Thyroid gland (tissue), 4 donors: Measurements from ENCODE around the gene HACL1. TPM values are rescaled to one million over a fixed set of nuclear protein-coding genes. Genes with fewer than 3 reads are reported as not detected.

ENCODE experiments used
- DNase-seq, 2 donors: peaks; one replicate each; pipeline ENCODE4 v3.0.0-alpha.2; 2019
- H3K27ac ChIP-seq, 3 donors: fragments of 200-600 bp; sonication (generic); 1 replicate in 2 of 3; 2 replicates in 1 of 3; pipeline ENCODE4 v1.5.1; 2016 to 2019; ENCODE audit warnings: mild to moderate bottlenecking in 1 of 3, moderate library complexity in 1 of 3
- H3K27me3 ChIP-seq: fragments of 200-600 bp; sonication (generic); one replicate; pipeline ENCODE4 v1.5.1; 2019
- H3K36me3 ChIP-seq, 2 donors: fragments of 200-600 bp; sonication (generic); one replicate each; pipeline ENCODE4 v1.5.1; 2016 to 2019
- H3K4me1 ChIP-seq, 2 donors: fragments of 200-600 bp; sonication (generic); one replicate each; pipeline ENCODE4 v1.5.1; 2017 to 2019
- H3K4me3 ChIP-seq, 3 donors: fragments of 200-600 bp; sonication (generic); replicated peaks in 1 of 3; 1 replicate in 2 of 3; 2 replicates in 1 of 3; pipeline ENCODE4 v1.5.1; 2016; ENCODE audit warnings: mild to moderate bottlenecking in 1 of 3
- H3K9me3 ChIP-seq: fragments of 200-600 bp; sonication (generic); one replicate; pipeline ENCODE4 v1.5.1; 2017
- POLR2A ChIP-seq, 2 donors: fragments of 450-650 bp; IDR thresholded peaks; one replicate each; pipeline ENCODE4 v1.6.1; 2017; ENCODE audit warnings: antibody characterized with exemption in 2 of 2, mild to moderate bottlenecking in 2 of 2, moderate library complexity in 1 of 2
- WGBS, 2 donors: methylation state at CpG; one replicate each; pipeline ENCODE4 v1.1.5; 2017; 5-methylcytosine and 5-hydroxymethylcytosine counted together
- intact Hi-C: fragments of 100-400 bp; cut with DNase I; formaldehyde crosslinking; loops from one replicate; pipeline ENCODE4 v1.15.1; 2023
- total RNA-seq, 4 donors: library from RNA; depleted of rRNA; stranded (reverse); fragments of >200 nt; gene quantifications; one replicate each; pipeline ENCODE4 v1.2.3, GENCODE V29; 2016
- TF ChIP-seq, protein P1 (sequence below), 6 experiments: fragments of 200-600 bp in 3 of 6; fragments of 450-650 bp in 3 of 6; sonication (generic) in 3 of 6; IDR thresholded peaks; one replicate each; pipeline ENCODE4 v1.5.1; 2016 to 2019; ENCODE audit warnings: antibody characterized with exemption in 6 of 6, mild to moderate bottlenecking in 2 of 6, inconsistent platforms in 1 of 6, moderate library complexity in 1 of 6

Gene HACL1
- total RNA-seq, 4 donors from 2014 or later: 24.2 to 45.0 (median 37.7) TPM

DNA sequence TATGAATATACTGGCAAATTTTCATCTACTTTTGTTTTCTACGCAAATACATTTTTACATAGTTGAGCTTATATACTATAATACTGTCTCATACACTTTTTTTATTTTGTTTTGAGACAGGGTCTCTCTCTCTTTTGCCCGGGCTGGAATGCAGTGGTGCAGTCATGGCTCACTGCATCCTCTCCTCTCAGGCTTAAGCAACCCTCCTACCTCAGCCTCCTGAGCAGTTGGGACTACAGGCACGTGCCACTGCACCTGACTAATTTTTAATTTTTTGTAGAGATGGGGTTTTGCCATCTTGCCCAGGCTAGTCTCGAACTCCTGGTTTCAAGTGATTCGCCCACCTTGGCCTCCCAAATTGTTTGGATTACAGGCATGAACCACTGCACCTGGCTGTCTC lies 25.9 kb downstream of the HACL1 start:
- no peaks in the 10 kb centered on the region for H3K27me3 ChIP-seq
- H3K4me3 ChIP-seq: no peak overlapping the region
- H3K27ac ChIP-seq: peak overlapping the region in 1 of 3 donors; percentile 25
- WGBS, 2 donors: 56 to 65% methylated on average over 5 of the region's 5 CpGs
- peaks cover 6 to 17% of the 10 kb centered on the region in 2 donors for H3K4me1 ChIP-seq
- TF ChIP-seq POLR2A (IDR thresholded peaks at IDR 0.05): no peak
- TF ChIP-seq, protein P1, sequence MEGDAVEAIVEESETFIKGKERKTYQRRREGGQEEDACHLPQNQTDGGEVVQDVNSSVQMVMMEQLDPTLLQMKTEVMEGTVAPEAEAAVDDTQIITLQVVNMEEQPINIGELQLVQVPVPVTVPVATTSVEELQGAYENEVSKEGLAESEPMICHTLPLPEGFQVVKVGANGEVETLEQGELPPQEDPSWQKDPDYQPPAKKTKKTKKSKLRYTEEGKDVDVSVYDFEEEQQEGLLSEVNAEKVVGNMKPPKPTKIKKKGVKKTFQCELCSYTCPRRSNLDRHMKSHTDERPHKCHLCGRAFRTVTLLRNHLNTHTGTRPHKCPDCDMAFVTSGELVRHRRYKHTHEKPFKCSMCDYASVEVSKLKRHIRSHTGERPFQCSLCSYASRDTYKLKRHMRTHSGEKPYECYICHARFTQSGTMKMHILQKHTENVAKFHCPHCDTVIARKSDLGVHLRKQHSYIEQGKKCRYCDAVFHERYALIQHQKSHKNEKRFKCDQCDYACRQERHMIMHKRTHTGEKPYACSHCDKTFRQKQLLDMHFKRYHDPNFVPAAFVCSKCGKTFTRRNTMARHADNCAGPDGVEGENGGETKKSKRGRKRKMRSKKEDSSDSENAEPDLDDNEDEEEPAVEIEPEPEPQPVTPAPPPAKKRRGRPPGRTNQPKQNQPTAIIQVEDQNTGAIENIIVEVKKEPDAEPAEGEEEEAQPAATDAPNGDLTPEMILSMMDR (IDR thresholded peaks at IDR 0.05): no peak
- peak; percentile 59 to 65 for DNase-seq
- no peaks in the 10 kb centered on the region for H3K9me3 ChIP-seq
- intact Hi-C loops: no loop called here
- H3K36me3 ChIP-seq: peaks cover 0 to 6% of the 10 kb centered on the region in 2 donors

DNA sequence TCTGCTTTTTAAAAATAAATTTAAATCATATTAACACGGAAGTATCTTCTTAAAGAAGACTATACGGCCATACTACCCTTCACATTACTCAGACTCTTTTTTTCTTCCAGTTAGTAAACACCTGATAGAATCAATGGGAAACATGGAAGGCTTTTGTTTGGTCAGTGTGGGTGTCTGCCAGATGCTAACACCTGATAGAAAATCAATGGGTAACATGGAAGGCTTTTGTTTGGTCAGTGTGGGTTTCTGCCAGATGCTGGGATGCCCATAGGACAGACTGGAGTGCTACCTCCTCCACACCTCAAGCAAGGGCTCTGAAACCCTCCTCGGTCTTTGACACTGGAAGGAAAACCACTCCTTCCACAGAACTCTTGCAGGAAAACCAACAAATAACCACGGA lies 29.2 kb downstream of the HACL1 start:
- no peaks in the 10 kb centered on the region for H3K9me3 ChIP-seq
- DNase-seq: no peak
- TF ChIP-seq, protein P1 (IDR thresholded peaks at IDR 0.05): no peak
- H3K36me3 ChIP-seq: peaks cover 13 to 17% of the 10 kb centered on the region in 2 donors
- no peak overlapping the region for H3K4me3 ChIP-seq
- WGBS, 2 donors: 83 to 89% methylated on average over 4 of the region's 4 CpGs
- intact Hi-C loops: no loop called here
- peaks cover 0 to 10% of the 10 kb centered on the region in 2 donors for H3K4me1 ChIP-seq
- no peaks in the 10 kb centered on the region for H3K27me3 ChIP-seq
- H3K27ac ChIP-seq: no peak overlapping the region

DNA sequence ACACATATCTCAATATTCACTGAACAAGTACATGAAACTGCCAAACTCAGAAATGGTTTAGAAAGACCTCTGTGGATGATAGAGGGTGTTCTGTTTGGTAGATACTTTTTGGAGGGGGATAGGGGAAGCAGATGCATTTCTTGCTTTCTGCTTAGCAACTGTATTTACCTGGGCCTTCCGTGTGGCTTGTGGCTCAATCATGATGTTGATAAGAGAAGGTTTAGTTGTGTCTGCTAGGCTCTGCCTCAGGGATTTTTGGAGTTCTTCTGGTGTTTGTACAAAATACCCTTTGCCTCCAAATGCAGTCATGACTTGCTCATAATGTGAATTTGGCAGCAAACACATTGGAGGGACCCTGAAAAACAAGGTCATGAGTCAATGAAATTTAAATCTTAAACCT lies 38.2 kb downstream of the HACL1 start:
- peak overlapping the region; percentile 38 to 87 (median 62) for H3K27ac ChIP-seq
- TF ChIP-seq, protein P1 (IDR thresholded peaks at IDR 0.05): no peak
- no peak for TF ChIP-seq POLR2A (IDR thresholded peaks at IDR 0.05)
- H3K9me3 ChIP-seq: no peaks in the 10 kb centered on the region
- intact Hi-C loops: no loop called here
- H3K27me3 ChIP-seq: no peaks in the 10 kb centered on the region
- DNase-seq: peak; percentile 40 to 53
- H3K4me3 ChIP-seq: no peak overlapping the region
- H3K4me1 ChIP-seq: peaks cover 19 to 34% of the 10 kb centered on the region in 2 donors
- WGBS, 2 donors: 33 to 44% methylated on average over 1 of the region's 1 CpG
- H3K36me3 ChIP-seq: peaks cover 31 to 33% of the 10 kb centered on the region in 2 donors

DNA sequence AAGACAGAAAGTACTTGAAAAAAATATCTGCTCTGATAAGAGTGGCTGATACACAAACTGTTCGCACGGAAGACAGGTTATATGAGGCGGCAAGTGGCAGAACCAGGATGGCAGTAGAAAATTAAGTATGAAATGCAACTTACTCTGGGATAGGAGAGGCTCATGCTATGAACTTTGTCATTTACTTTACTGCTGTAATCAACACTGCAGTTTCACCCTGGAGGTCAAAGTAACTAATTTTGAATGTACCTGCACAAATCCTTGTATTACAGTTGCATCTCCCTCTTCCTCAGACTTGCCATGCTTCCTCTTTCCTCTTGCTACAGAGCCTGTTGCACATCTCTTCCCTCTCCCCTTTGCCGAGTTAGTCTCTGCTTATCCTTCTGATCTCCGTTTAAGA lies 38.8 kb downstream of the HACL1 start:
- intact Hi-C loops: no loop called here

DNA sequence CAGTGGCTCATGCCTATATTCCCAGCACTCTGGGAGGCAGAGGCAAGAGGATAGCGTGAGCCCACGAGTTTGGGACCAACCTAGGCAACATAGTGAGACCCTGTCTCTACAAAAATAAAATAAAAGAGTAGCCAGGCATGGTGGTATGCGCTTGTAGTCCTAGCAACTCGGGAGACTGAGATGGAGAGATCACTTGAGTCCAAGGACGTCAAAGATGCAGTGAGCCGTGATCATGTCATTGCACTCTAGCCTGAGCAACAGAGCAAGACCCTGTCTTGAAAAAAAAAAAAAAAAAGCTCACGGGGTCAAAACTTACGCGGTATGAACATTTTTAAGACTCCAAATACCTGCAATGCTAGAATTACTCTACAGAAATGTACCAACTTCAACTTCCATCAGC lies 42.8 kb downstream of the HACL1 start:
- WGBS, 2 donors: 37 to 52% methylated on average over 9 of the region's 9 CpGs
- TF ChIP-seq, protein P1 (IDR thresholded peaks at IDR 0.05): no peak
- peak in 1 of 2 donors; percentile 14 for TF ChIP-seq POLR2A (IDR thresholded peaks at IDR 0.05)
- Histone ChIP-seq H3K4me1 (peaks cover 21 to 30% of the 10 kb centered on the region in 2 donors), H3K9me3 (no peaks in the 10 kb centered on the region), H3K27ac (peak overlapping the region; percentile 70 to 87 (median 83)), H3K4me3 (no peak overlapping the region), H3K27me3 (no peaks in the 10 kb centered on the region), H3K36me3 (peaks cover 0 to 13% of the 10 kb centered on the region in 2 donors)
- intact Hi-C loops: loop anchor here (5.0 to 10.0 kb wide), 2 partner anchors 131 to 344 kb away; partner anchors contain the start of genes EAF1 and METTL6
- peak; percentile 77 to 81 for DNase-seq

More for the DNA sequence above, 38.8 kb downstream of the HACL1 start:
- Histone ChIP-seq H3K9me3 (no peaks in the 10 kb centered on the region), H3K4me1 (peaks cover 25 to 40% of the 10 kb centered on the region in 2 donors), H3K27me3 (no peaks in the 10 kb centered on the region), H3K4me3 (no peak overlapping the region), H3K27ac (peak overlapping the region; percentile 38 to 87 (median 62)), H3K36me3 (peaks cover 25 to 27% of the 10 kb centered on the region in 2 donors)
- WGBS, 2 donors: 84 to 89% methylated on average over 5 of the region's 5 CpGs
- no peak for DNase-seq
- TF ChIP-seq, protein P1 (IDR thresholded peaks at IDR 0.05): no peak
- TF ChIP-seq POLR2A (IDR thresholded peaks at IDR 0.05): no peak
